ENCODE measurements around the gene TOMM20. TPM values are rescaled to one million over a fixed set of nuclear protein-coding genes. Genes with fewer than 3 reads are reported as not detected.

The TOMM20 gene
- total and polyA plus RNA-seq, 4 donors = 69.8 to 97.5 (median 77.7) TPM

GRCh38 chr1:235077163-235077540 lies 51.5 kb downstream of the TOMM20 start:
- peak overlapping the region; percentile 32 to 70 for H3K27ac ChIP-seq (ENCODE audit: low read depth in 1 of 2, low read length in 2 of 2)
- no peaks in the 10 kb centered on the region for H3K36me3 ChIP-seq (ENCODE audit: control insufficient read depth in 1 of 2, insufficient read depth in 2 of 2, low read length in 1 of 2)
- no peak for DNase-seq
- no peaks in the 10 kb centered on the region for H3K9me3 ChIP-seq (ENCODE audit: control insufficient read depth, low read length)
- H3K27me3 ChIP-seq (ENCODE audit: control insufficient read depth in 1 of 2, insufficient read depth in 2 of 2, low read length in 1 of 2) = no peaks in the 10 kb centered on the region
- no peak for ATAC-seq (ENCODE audit: low FRiP score)
- 96 to 100% methylated on average over 1 of the region's 1 CpG for WGBS, 2 donors
- H3K4me1 ChIP-seq (ENCODE audit: control insufficient read depth in 1 of 2, insufficient read depth in 2 of 2, low read length in 2 of 2) = peaks cover 0 to 5% of the 10 kb centered on the region in 2 donors
- intact Hi-C loops (cut with DNase I) = loop anchor here (5.0 kb wide), 5 partner anchors 95 to 465 kb away; partner anchors contain the start of gene IRF2BP2 (in 1 of the 2)
- H3K4me3 ChIP-seq (ENCODE audit: low read length in 2 of 2) = no peak overlapping the region

DNA sequence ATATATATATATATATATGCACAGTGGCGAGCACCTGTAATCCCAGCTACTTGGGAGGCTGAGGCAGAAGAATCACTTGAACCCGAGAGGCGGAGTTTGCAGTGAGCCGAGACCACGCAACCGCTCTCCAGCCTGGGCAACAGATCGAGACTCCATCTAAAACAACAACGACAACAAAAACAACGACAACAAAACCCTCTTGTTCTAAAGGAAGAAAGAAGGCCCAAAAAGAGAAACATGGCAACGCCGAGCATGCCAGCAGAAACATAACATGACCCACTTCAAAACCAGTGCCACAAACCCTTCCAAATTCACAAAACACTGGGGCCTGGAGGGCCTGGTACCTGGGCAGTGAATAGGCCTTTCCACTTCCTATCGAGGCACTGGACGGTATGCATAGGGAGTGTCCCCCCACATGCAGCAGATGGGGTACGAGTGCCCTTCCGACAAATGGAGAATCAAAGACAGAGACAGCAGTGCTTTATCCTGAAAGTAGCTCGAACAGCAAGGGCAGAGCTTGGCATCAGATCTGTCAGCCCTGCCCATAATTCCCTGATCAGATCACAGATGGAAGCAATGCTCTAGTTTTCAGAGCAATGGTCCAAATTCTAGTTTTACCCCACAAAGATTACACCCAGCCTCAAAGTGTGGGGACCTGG lies 52.0 kb downstream of the TOMM20 start:
- peak overlapping the region; percentile 32 to 70 for H3K27ac ChIP-seq (ENCODE audit: low read depth in 1 of 2, low read length in 2 of 2)
- H3K9me3 ChIP-seq (ENCODE audit: control insufficient read depth, low read length) = no peaks in the 10 kb centered on the region
- H3K4me1 ChIP-seq (ENCODE audit: control insufficient read depth in 1 of 2, insufficient read depth in 2 of 2, low read length in 2 of 2) = peaks cover 0 to 5% of the 10 kb centered on the region in 2 donors
- H3K36me3 ChIP-seq (ENCODE audit: control insufficient read depth in 1 of 2, insufficient read depth in 2 of 2, low read length in 1 of 2) = no peaks in the 10 kb centered on the region
- WGBS, 2 donors = 95% methylated on average over 16 of the region's 16 CpGs
- no peaks in the 10 kb centered on the region for H3K27me3 ChIP-seq (ENCODE audit: control insufficient read depth in 1 of 2, insufficient read depth in 2 of 2, low read length in 1 of 2)
- no peak for ATAC-seq (ENCODE audit: low FRiP score)
- intact Hi-C loops (cut with DNase I) = loop anchor here (5.0 kb wide), 5 partner anchors 94 to 464 kb away; partner anchors contain the start of gene IRF2BP2 (in 1 of the 2)
- H3K4me3 ChIP-seq (ENCODE audit: low read length in 2 of 2) = no peak overlapping the region
- DNase-seq = peak in 1 of 2 donors; percentile 37

DNA sequence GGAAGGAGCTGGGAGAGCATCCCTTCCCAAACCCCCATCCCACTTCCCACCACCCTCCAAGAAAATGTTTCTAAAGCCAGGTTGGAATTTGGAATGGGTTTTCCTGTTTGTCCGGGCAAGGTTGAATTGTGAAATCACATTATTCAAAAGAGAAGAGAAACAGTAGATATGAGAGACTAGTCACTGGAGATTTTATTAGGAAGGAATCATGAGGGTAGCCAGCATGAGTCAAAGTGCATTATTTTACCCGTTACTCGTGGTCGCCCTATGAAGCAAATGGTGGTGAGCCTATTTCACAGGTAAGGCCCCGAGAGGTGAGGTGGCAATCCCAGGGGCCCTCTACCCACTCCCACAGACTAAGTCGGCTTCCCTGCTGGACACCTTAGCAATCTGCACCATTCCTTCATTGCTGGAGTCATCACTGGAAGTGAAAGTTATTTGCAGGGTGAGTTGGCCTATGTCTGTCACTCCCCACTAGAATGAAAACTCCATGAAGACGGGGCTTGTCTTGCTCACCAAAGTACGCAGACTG lies 52.8 kb downstream of the TOMM20 start:
- Histone ChIP-seq H3K4me3 (ENCODE audit: low read length in 2 of 2) (no peak overlapping the region), H3K36me3 (ENCODE audit: control insufficient read depth in 1 of 2, insufficient read depth in 2 of 2, low read length in 1 of 2) (no peaks in the 10 kb centered on the region), H3K9me3 (ENCODE audit: control insufficient read depth, low read length) (no peaks in the 10 kb centered on the region), H3K27me3 (ENCODE audit: control insufficient read depth in 1 of 2, insufficient read depth in 2 of 2, low read length in 1 of 2) (no peaks in the 10 kb centered on the region), H3K4me1 (ENCODE audit: control insufficient read depth in 1 of 2, insufficient read depth in 2 of 2, low read length in 2 of 2) (peaks cover 0 to 5% of the 10 kb centered on the region in 2 donors), H3K27ac (ENCODE audit: low read depth in 1 of 2, low read length in 2 of 2) (peak overlapping the region; percentile 58 to 93)
- DNase-seq (peak in 1 of 2 donors; percentile 35), ATAC-seq (ENCODE audit: low FRiP score) (no peak)
- intact Hi-C loops (cut with DNase I) = loop anchor here (1.0 to 5.0 kb wide), 8 partner anchors 91 to 465 kb away; partner anchors contain the start of gene IRF2BP2 (in 2 of the 2)
- WGBS, 2 donors = 47 to 52% methylated on average over 8 of the region's 8 CpGs

DNA sequence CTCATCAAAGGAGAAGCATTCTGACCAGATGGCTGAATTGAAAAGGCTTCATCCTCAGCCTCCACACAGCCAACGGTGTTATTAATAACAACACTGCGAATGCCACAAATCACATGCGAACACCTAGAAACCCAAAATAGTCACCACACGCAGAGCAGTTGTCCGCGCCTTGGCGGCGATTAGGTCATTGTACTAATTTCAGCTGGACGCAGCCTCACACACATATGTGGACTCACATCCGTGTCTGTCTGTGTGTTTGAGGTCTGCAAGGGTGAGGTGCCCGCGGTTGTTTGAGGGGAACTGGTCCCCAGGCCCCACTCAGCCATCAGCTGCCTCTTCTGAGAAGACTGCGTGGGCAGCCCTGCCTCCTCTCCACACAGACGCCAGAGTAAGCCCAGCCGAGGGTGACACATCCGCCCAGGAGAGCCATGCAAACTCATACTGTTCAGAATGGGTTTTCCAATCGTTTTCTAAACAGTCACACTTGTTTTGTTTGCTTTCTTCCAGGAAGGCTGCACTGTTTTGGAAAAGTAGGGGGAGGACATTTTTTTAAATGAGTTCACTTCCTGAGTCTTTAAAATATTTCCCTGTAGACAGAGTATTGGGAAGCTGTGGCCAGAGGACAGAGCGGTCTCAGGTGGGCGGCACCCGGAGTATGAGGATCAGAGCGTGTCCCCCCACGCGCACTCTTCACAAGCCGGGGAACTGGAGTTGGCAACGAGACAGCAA lies 53.4 kb downstream of the TOMM20 start:
- peak; percentile 81 for ATAC-seq (ENCODE audit: low FRiP score)
- no peaks in the 10 kb centered on the region for H3K27me3 ChIP-seq (ENCODE audit: control insufficient read depth in 1 of 2, insufficient read depth in 2 of 2, low read length in 1 of 2)
- 7 to 8% methylated on average over 25 of the region's 25 CpGs for WGBS, 2 donors
- no peaks in the 10 kb centered on the region for H3K9me3 ChIP-seq (ENCODE audit: control insufficient read depth, low read length)
- H3K4me3 ChIP-seq (ENCODE audit: low read length in 2 of 2) = no peak overlapping the region
- H3K4me1 ChIP-seq (ENCODE audit: control insufficient read depth in 1 of 2, insufficient read depth in 2 of 2, low read length in 2 of 2) = peaks cover 0 to 5% of the 10 kb centered on the region in 2 donors
- DNase-seq = peak; percentile 88 to 93
- H3K27ac ChIP-seq (ENCODE audit: low read depth in 1 of 2, low read length in 2 of 2) = peak overlapping the region; percentile 58 to 93
- intact Hi-C loops (cut with DNase I) = loop anchor here (1.0 to 5.0 kb wide), 8 partner anchors 90 to 464 kb away; partner anchors contain the start of gene IRF2BP2 (in 2 of the 2)
- H3K36me3 ChIP-seq (ENCODE audit: control insufficient read depth in 1 of 2, insufficient read depth in 2 of 2, low read length in 1 of 2) = no peaks in the 10 kb centered on the region

- peak; percentile 19 for ATAC-seq (ENCODE audit: low FRiP score)
- H3K4me3 ChIP-seq (ENCODE audit: low read length in 2 of 2) = no peak overlapping the region
Observed at GRCh38 chr1:235074523-235075047, 54.1 kb downstream of the TOMM20 start.

GRCh38 chr1:235073968-235074522 lies 54.6 kb downstream of the TOMM20 start:
- DNase-seq = peak in 1 of 2 donors; percentile 36
- WGBS, 2 donors = 86 to 87% methylated on average over 11 of the region's 11 CpGs
- Histone ChIP-seq H3K27ac (ENCODE audit: low read depth in 1 of 2, low read length in 2 of 2) (peak overlapping the region; percentile 58 to 93), H3K4me3 (ENCODE audit: low read length in 2 of 2) (no peak overlapping the region), H3K27me3 (ENCODE audit: control insufficient read depth in 1 of 2, insufficient read depth in 2 of 2, low read length in 1 of 2) (no peaks in the 10 kb centered on the region), H3K4me1 (ENCODE audit: control insufficient read depth in 1 of 2, insufficient read depth in 2 of 2, low read length in 2 of 2) (peaks cover 0 to 5% of the 10 kb centered on the region in 2 donors), H3K36me3 (ENCODE audit: control insufficient read depth in 1 of 2, insufficient read depth in 2 of 2, low read length in 1 of 2) (no peaks in the 10 kb centered on the region), H3K9me3 (ENCODE audit: control insufficient read depth, low read length) (no peaks in the 10 kb centered on the region)
- intact Hi-C loops (cut with DNase I) = loop anchor here (2.0 to 5.0 kb wide), 3 partner anchors 89 to 463 kb away; partner anchors contain the start of gene IRF2BP2 (in 1 of the 2)
- no peak for ATAC-seq (ENCODE audit: low FRiP score)

More at GRCh38 chr1:235074523-235075047, 54.1 kb downstream of the TOMM20 start:
- Histone ChIP-seq H3K27me3 (ENCODE audit: control insufficient read depth in 1 of 2, insufficient read depth in 2 of 2, low read length in 1 of 2) (no peaks in the 10 kb centered on the region), H3K4me1 (ENCODE audit: control insufficient read depth in 1 of 2, insufficient read depth in 2 of 2, low read length in 2 of 2) (peaks cover 0 to 5% of the 10 kb centered on the region in 2 donors), H3K36me3 (ENCODE audit: control insufficient read depth in 1 of 2, insufficient read depth in 2 of 2, low read length in 1 of 2) (no peaks in the 10 kb centered on the region), H3K27ac (ENCODE audit: low read depth in 1 of 2, low read length in 2 of 2) (peak overlapping the region; percentile 58 to 93), H3K9me3 (ENCODE audit: control insufficient read depth, low read length) (no peaks in the 10 kb centered on the region)
- intact Hi-C loops (cut with DNase I) = loop anchor here (1.0 to 5.0 kb wide), 9 partner anchors 90 to 464 kb away; partner anchors contain the start of gene IRF2BP2 (in 2 of the 2)
- 5 to 7% methylated on average over 14 of the region's 14 CpGs for WGBS, 2 donors
- peak in 1 of 2 donors; percentile 46 for DNase-seq

DNA sequence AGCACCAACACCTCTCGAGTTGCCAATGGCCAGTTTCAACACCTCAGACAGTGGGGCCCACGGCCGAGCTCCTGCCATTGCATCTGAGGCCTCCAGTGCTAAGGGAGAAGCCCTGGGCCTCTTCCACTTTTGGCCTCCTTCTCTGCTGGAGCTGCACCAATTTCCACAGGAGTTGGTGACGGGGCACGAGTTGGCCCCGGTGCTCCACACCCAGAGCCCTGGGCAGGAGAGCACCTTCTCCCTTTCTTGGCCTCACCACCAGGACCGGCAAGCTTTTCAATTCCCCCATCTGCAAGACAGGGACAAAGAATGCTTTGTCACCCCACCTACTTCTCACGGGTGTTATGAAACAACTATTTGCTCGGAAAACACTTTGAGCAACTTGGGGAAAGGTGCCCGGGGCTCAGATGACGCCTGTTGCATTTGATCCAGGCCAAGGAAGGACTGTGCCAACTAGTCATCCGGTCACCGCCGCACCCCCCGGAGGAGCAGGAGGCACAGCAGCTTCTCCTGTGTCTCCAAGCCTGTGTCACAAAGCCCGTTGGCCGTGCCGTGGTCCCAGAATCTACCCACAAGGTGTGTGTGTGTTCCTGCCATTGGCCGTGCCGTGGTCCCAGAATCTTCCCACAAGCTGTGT lies 55.2 kb downstream of the TOMM20 start:
- peak; percentile 64 to 79 for DNase-seq
- Histone ChIP-seq H3K36me3 (ENCODE audit: control insufficient read depth in 1 of 2, insufficient read depth in 2 of 2, low read length in 1 of 2) (no peaks in the 10 kb centered on the region), H3K4me1 (ENCODE audit: control insufficient read depth in 1 of 2, insufficient read depth in 2 of 2, low read length in 2 of 2) (peaks cover under 1 to 5% of the 10 kb centered on the region in 2 donors), H3K9me3 (ENCODE audit: control insufficient read depth, low read length) (no peaks in the 10 kb centered on the region), H3K27ac (ENCODE audit: low read depth in 1 of 2, low read length in 2 of 2) (peak overlapping the region; percentile 58 to 93), H3K4me3 (ENCODE audit: low read length in 2 of 2) (no peak overlapping the region), H3K27me3 (ENCODE audit: control insufficient read depth in 1 of 2, insufficient read depth in 2 of 2, low read length in 1 of 2) (no peaks in the 10 kb centered on the region)
- whole genome bisulfite sequencing, 2 donors = 59 to 62% methylated on average over 20 of the region's 20 CpGs
- intact Hi-C loops (cut with DNase I) = loop anchor here in 1 of 2 donors (5.0 kb wide), 1 partner anchor 301 kb away; no protein-coding TSS in a partner anchor
- ATAC-seq (ENCODE audit: low FRiP score) = no peak

Measured in aorta (tissue), 5 donors.